Measurements from ENCODE around the gene SATB2. TPM values are rescaled to one million over a fixed set of nuclear protein-coding genes. Genes with fewer than 3 reads are reported as not detected.

Gene SATB2
- total RNA-seq, 3 donors from 2014 or later = 125 to 328 (median 183) TPM

- no peak for DNase-seq
- TF ChIP-seq, protein P1, sequence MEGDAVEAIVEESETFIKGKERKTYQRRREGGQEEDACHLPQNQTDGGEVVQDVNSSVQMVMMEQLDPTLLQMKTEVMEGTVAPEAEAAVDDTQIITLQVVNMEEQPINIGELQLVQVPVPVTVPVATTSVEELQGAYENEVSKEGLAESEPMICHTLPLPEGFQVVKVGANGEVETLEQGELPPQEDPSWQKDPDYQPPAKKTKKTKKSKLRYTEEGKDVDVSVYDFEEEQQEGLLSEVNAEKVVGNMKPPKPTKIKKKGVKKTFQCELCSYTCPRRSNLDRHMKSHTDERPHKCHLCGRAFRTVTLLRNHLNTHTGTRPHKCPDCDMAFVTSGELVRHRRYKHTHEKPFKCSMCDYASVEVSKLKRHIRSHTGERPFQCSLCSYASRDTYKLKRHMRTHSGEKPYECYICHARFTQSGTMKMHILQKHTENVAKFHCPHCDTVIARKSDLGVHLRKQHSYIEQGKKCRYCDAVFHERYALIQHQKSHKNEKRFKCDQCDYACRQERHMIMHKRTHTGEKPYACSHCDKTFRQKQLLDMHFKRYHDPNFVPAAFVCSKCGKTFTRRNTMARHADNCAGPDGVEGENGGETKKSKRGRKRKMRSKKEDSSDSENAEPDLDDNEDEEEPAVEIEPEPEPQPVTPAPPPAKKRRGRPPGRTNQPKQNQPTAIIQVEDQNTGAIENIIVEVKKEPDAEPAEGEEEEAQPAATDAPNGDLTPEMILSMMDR (IDR thresholded peaks at IDR 0.05) = no peak
- Histone ChIP-seq H3K4me3 (no peak overlapping the region), H3K4me1 (ENCODE audit: low read depth) (no peaks in the 10 kb centered on the region), H3K36me3 (ENCODE audit: low read depth) (peaks cover 7% of the 10 kb centered on the region), H3K9me3 (no peaks in the 10 kb centered on the region)
- intact Hi-C loops (cut with DNase I, micrococcal nuclease) = no loop called here
- no peak for ATAC-seq
These were observed 128.3 kb downstream of the SATB2 start for GRCh38 chr2:199329466-199329865.

- no peaks in the 10 kb centered on the region for H3K9me3 ChIP-seq
- ATAC-seq (no peak), DNase-seq (no peak)
- intact Hi-C loops (cut with DNase I, micrococcal nuclease) = no loop called here
- peaks cover 7% of the 10 kb centered on the region for H3K36me3 ChIP-seq (ENCODE audit: low read depth)
- TF ChIP-seq, protein P1 (IDR thresholded peaks at IDR 0.05) = no peak
- H3K4me1 ChIP-seq (ENCODE audit: low read depth) = no peaks in the 10 kb centered on the region
- no peak overlapping the region for H3K4me3 ChIP-seq
These were observed 128.7 kb downstream of the SATB2 start for GRCh38 chr2:199329031-199329430.

DNA sequence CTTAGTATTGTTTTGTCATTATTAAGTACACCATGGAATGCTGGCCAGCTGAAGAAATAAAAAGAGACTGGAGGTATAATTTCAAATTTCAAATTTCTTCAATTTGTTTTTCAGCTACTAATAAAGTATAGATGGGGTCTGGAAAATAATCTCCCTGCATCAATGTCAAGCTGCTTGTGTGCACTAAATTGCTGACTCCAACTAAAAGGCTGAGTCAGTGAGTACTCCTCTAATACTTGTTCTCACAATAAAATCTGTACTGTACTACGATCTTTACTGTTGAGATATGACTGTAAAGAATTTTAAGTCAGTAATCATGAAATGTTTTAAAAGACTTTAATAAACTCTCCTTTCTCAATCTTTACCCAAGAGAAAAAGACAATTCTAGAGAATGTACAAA lies 131.9 kb downstream of the SATB2 start:
- ATAC-seq = no peak
- intact Hi-C loops (cut with DNase I, micrococcal nuclease) = no loop called here
- H3K36me3 ChIP-seq (ENCODE audit: low read depth) = peaks cover 7% of the 10 kb centered on the region
- H3K4me3 ChIP-seq = no peak overlapping the region
- no peaks in the 10 kb centered on the region for H3K9me3 ChIP-seq
- no peak for DNase-seq
- no peaks in the 10 kb centered on the region for H3K4me1 ChIP-seq (ENCODE audit: low read depth)
- TF ChIP-seq, protein P1 (IDR thresholded peaks at IDR 0.05) = no peak

- Histone ChIP-seq H3K9me3 (no peaks in the 10 kb centered on the region), H3K4me1 (ENCODE audit: low read depth) (peaks cover 3% of the 10 kb centered on the region), H3K36me3 (ENCODE audit: low read depth) (peaks cover 3% of the 10 kb centered on the region), H3K4me3 (no peak overlapping the region)
- intact Hi-C loops (cut with DNase I, micrococcal nuclease) = no loop called here
- TF ChIP-seq, protein P1 (IDR thresholded peaks at IDR 0.05) = no peak
- DNase-seq (no peak), ATAC-seq (no peak)
These were observed 135.6 kb downstream of the SATB2 start for GRCh38 chr2:199322151-199322550.

DNA sequence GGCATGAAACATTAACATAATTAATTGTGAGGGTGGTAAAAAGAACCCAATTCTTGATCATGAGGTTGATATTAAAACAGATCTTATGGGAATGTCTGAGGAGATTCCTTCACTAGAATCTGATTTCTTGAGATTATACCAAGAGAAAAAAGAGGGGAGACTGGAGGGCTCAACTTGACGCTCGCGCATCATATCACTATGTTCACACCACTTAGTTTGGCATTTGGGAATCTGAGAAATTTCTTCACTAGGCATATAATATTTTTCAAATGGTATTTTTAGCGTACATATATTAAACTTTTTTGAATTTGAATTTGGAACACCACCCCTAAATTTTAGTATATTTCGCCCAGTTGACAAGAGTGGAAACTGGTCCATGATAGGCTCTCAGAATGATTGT lies 140.1 kb downstream of the SATB2 start:
- intact Hi-C loops (cut with DNase I, micrococcal nuclease) = no loop called here
- Histone ChIP-seq H3K4me1 (ENCODE audit: low read depth) (peaks cover 3% of the 10 kb centered on the region), H3K9me3 (no peaks in the 10 kb centered on the region), H3K4me3 (no peak overlapping the region), H3K36me3 (ENCODE audit: low read depth) (peaks cover 3% of the 10 kb centered on the region)
- ATAC-seq (no peak), DNase-seq (no peak)
- TF ChIP-seq, protein P1 (IDR thresholded peaks at IDR 0.05) = no peak

- ATAC-seq (peak; percentile 82), DNase-seq (peak; percentile 57 to 78 (median 63))
- intact Hi-C loops (cut with DNase I, micrococcal nuclease) = no loop called here
- peaks cover 3% of the 10 kb centered on the region for H3K36me3 ChIP-seq (ENCODE audit: low read depth)
- TF ChIP-seq, protein P1 (IDR thresholded peaks at IDR 0.05) = no peak
- no peaks in the 10 kb centered on the region for H3K9me3 ChIP-seq
- H3K4me1 ChIP-seq (ENCODE audit: low read depth) = peaks cover 3% of the 10 kb centered on the region
- no peak overlapping the region for H3K4me3 ChIP-seq
These were observed 140.9 kb downstream of the SATB2 start for GRCh38 chr2:199316851-199317250.
